Embryonic facial prominence (tissue), 1 donor: Measurements from ENCODE around the gene CDH6.

Source experiments
- DNase-seq: peaks from one replicate; pipeline ENCODE4 v3.0.0-alpha.2; 2016; ENCODE audit errors: extremely low spot score

CDH6 gene

GRCh38 chr5:31197183-31197582, 3.7 kb downstream of the CDH6 start:
- DNase-seq = no peak

DNA sequence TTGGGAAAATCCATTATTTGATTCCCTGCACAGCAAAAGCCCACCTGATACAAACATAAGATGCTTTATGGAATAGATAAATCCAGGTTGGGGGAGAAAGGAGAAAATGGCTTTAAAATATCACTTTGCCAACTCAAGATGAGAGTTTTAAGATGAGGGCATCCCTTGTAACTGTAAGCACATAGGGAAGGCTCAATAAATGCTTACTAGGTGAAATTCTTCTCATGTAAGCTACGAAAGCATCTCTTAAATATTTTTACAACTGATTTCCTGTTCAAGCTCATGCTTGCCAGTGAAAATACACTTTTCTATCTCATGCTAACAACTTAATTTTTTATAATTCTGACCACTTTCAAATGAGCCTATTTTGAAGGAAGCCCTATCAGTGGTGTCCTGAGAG, 11.5 kb downstream of the CDH6 start:
- no peak for DNase-seq

- no peak for DNase-seq
These were observed 14.6 kb downstream of the CDH6 start for GRCh38 chr5:31208043-31208442.

- DNase-seq = no peak
These were observed 15.8 kb downstream of the CDH6 start for GRCh38 chr5:31209334-31209733.

GRCh38 chr5:31211098-31211497, 17.6 kb downstream of the CDH6 start:
- no peak for DNase-seq

DNA sequence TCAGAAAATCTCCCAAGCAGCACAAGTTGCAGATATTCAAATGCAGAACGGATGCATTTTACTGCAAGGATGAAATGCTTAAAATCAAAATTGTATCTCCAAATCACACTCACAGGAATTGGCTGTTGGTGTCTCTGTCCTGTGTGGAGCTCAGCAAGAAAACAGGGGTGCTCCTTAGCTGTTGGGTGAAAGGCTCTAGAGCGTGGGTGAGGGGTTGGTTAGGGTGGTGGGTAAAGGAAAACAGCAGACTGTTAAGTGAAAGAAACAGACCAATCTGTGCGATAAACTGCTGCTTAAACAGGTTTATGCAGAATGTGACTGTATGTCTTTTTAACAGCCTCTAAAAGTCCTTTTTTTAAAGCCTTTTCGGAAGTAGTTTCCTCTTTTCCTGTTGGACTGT, 19.8 kb downstream of the CDH6 start:
- DNase-seq = no peak

- no peak for DNase-seq
These were observed 20.2 kb downstream of the CDH6 start for GRCh38 chr5:31213705-31214121.

GRCh38 chr5:31214229-31214628, 20.7 kb downstream of the CDH6 start:
- no peak for DNase-seq

GRCh38 chr5:31215236-31215635, 21.8 kb downstream of the CDH6 start:
- DNase-seq = no peak

GRCh38 chr5:31217446-31217845, 24.0 kb downstream of the CDH6 start:
- DNase-seq = no peak

- no peak for DNase-seq
These were observed 25.5 kb downstream of the CDH6 start for GRCh38 chr5:31218978-31219377.

DNA sequence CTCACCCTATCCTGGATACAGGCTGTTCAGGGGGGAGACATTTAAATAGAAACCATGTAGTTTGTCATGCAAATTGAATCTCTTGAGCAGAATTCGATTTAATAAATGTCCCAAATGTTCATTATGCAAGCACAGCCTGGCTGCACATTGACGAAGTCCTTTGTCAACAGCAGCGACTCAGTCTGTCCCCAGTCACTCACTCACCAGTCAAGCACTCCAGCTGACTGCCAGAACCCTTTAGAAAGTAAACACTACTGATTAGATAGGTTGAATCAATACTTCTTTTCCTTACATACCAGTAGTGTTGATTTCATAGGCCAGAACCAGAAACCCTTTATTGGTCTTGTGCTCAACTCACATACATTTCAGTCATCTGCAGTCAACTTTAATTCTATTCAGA, 27.5 kb downstream of the CDH6 start:
- no peak for DNase-seq

DNA sequence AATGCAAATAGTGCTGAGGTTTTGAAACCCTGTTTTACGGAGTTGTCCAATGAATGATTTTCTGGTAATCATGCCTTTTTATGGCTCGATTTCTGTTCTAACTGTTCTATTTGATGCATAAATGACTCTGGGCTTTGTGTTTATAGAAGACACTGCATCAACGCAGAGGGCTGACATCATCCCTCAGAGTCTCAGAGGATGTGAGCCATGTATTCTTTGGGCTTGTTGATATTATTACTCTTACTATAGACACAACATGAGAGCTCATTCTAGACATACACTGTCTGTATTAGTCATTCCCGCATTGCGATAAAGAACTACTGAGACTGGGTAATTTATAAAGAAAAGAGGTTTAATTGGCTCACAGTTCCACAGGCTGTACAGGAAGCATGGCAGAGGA, 31.6 kb downstream of the CDH6 start:
- no peak for DNase-seq

GRCh38 chr5:31225613-31226012, 32.1 kb downstream of the CDH6 start:
- DNase-seq = no peak

DNA sequence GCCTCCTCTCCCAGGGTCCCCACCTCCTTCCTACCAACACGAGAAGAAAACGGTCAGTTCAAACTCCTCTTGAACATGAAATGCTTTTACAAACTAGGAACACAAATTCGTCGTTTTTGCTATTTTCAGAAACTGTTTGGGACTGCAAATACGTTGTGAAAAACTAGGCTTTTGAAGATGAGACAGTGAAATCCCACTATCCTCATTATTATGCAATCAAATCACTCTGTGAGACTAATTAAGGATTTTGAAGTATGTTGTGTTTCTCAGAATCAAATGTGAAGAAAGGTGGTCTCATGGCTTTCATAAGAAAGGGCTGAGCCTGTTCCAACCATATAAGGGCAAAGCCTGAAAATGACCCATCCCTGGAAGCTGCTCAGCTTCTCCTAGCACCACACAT, 33.2 kb downstream of the CDH6 start:
- no peak for DNase-seq

DNA sequence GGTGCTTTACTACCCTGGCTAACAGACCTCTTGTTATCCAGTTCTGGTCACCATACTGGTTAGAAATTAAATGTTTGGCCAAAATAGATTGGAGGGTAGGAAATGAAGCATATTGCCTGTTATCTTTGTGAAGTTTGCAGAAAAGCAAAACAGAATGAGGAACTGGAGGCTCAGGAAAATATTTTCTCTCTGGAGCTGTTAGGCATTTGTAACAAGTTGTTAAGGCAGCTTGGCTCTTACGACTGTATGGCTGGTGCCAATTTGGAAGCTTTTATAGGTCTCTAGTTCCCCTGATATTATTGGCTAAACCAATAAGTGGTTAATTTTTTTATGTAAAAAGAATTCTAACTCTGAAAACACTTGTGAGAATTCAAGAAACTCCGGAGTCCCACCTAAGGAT, 35.8 kb downstream of the CDH6 start:
- DNase-seq = no peak

- no peak for DNase-seq
These were observed 37.8 kb downstream of the CDH6 start for GRCh38 chr5:31231177-31231838.

DNA sequence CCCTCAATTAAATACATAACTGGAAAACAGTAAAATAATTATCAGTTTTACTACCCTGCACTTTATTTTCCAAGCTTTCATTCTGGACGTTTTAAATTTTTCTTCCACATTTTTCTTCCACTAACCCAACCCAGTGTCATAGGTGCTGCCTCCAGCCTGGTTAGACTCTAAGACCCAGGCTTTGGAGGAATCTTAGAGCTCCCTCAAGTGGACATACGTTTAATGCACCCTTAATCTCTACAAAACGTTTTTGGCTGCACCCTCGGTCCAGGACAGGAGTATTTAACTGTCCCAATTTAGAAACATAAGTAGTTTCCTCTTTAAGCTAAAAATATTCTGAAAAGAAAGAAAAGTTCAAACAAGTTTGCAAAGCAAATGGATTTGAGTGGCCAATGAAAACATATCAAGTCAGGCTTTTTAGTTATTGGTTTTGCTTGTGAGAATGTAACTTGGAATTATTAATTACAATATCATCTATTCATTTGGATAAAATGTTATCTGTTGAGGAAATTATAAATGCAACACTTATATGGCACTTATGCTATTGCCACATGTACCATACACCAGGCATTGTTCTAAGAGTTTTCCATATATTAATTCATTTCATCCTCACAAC, 38.9 kb downstream of the CDH6 start:
- no peak for DNase-seq

GRCh38 chr5:31235381-31235780, 41.9 kb downstream of the CDH6 start:
- no peak for DNase-seq

DNA sequence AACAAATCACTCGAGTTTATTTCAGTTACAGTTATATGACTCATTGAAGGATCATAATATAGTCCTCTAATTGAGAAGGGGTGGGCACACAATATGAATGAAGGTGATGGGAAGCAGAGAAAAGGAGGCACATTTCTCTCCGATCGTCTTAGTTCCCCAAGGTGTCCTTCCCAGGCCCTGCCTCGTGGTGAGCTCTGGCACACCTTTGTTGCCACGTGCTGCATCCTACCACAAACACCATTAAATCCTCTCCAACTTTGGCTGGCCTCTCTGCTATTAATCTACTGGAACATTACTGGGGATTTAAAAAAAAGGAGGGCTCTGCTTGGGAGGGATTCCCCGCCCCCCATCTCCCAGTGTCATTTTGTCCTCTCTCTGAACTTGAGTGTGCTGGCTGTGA, 42.9 kb downstream of the CDH6 start:
- no peak for DNase-seq

- no peak for DNase-seq
These were observed 43.7 kb downstream of the CDH6 start for GRCh38 chr5:31237174-31237573.

DNA sequence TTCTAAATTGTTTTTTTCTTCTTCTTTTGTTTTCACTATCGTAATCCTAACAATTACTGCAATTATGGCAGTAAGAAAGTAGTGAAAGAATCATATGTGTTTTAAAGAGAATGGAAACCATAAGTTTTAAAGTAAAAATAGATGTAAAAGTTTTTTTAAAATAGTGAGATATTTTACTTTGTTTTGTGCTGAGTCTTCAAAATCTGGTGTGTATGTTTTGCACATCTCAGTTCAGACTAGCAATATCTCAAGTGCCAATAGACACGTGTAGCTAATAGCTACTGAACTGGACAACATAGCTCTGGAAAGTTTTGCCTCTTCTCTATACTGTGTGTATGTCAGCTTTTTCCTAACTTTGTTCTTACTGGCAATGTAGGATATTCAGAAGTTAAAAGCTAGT, 45.0 kb downstream of the CDH6 start:
- no peak for DNase-seq

GRCh38 chr5:31244921-31245320, 51.4 kb downstream of the CDH6 start:
- DNase-seq = no peak

DNA sequence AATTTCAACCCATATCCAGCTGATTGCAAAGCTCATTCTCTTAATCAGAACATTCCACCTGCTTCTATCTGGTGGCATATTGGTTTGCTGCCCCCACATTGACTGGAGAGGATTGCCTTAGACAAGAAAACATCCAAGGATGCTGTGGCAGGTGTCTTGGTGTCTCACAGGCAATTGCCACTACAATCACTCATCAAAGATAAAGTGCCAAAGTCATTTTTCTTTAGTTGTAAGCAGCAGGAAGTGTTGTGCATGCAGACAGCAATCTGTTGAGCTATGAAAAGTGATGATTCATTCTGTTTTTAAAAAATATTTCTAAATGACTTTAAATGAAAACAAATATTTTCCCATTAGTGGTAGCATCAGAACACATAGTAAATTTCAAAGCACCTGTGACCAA, 53.9 kb downstream of the CDH6 start:
- DNase-seq = no peak
